Stimulated activated CD4-positive, alpha-beta T cell treated with anti-CD3 and anti-CD28 coated beads, Interleukin-1b, Interleukin-23, amount 100 ng/mL, for 4 hours (primary cell): ENCODE measurements around the gene EIF3K.
A peak's percentile ranks its signal among the peaks of the same experiment; 100 is the strongest.
"Not testable (repeated sequence)": the region's sequence is repeated elsewhere in the genome, so short reads cannot be mapped to it uniquely, and the experiment has no call there.

Source experiments
- DNase-seq, 2 donors: peaks; one replicate each; pipeline ENCODE4 v3.0.0-alpha.2; 2020; ENCODE audit warnings: low read depth in 2 of 2

The EIF3K gene

GRCh38 chr19:38618590-38619360 lies at the start of gene EIF3K:
Gene EIF3K (plus strand): TSS chr19:38619188. CDS start chr19:38619269, 81 bp downstream.
- peak; percentile 96 to 98 for DNase-seq

GRCh38 chr19:38569368-38569983 lies 49.5 kb upstream of the EIF3K start:
- DNase-seq = no peak

GRCh38 chr19:38571682-38572081 lies 47.3 kb upstream of the EIF3K start:
- no peak for DNase-seq

- DNase-seq = no peak
These were observed 41.2 kb upstream of the EIF3K start for GRCh38 chr19:38577826-38578225.

- DNase-seq = not testable (repeated sequence)
These were observed 39.7 kb upstream of the EIF3K start for GRCh38 chr19:38579304-38579703.

- DNase-seq = no peak
These were observed 38.9 kb upstream of the EIF3K start for GRCh38 chr19:38580080-38580479.

- DNase-seq = no peak
These were observed 35.6 kb upstream of the EIF3K start for GRCh38 chr19:38583219-38583984.

- no peak for DNase-seq
These were observed 35.0 kb upstream of the EIF3K start for GRCh38 chr19:38583985-38584305.

GRCh38 chr19:38587562-38587961 lies 31.4 kb upstream of the EIF3K start:
- DNase-seq = no peak

- DNase-seq = no peak
These were observed 30.9 kb upstream of the EIF3K start for GRCh38 chr19:38588041-38588440.

- no peak for DNase-seq
These were observed 26.0 kb upstream of the EIF3K start for GRCh38 chr19:38592940-38593339.

- DNase-seq = peak in 1 of 2 donors; percentile 24
These were observed 22.7 kb upstream of the EIF3K start for GRCh38 chr19:38596057-38596981.

- no peak for DNase-seq
These were observed 21.9 kb upstream of the EIF3K start for GRCh38 chr19:38597075-38597474.

GRCh38 chr19:38599722-38600121 lies 19.3 kb upstream of the EIF3K start:
- DNase-seq = no peak

GRCh38 chr19:38602856-38603255 lies 16.1 kb upstream of the EIF3K start:
- not testable (repeated sequence) for DNase-seq

GRCh38 chr19:38606131-38606530 lies 12.9 kb upstream of the EIF3K start:
- DNase-seq = no peak

GRCh38 chr19:38614289-38614688 lies 4.7 kb upstream of the EIF3K start:
- no peak for DNase-seq

- no peak for DNase-seq
These were observed 3.9 kb upstream of the EIF3K start for GRCh38 chr19:38615007-38615581.

- DNase-seq = no peak
These were observed 2.7 kb upstream of the EIF3K start for GRCh38 chr19:38616265-38616664.

- peak in 1 of 2 donors; percentile 13 for DNase-seq
These were observed 1.7 kb upstream of the EIF3K start for GRCh38 chr19:38617283-38617763.
